H1 (cell line): ENCODE data around the gene ASB8. TPM values are rescaled to one million over a fixed set of nuclear protein-coding genes. Genes with fewer than 3 reads are reported as not detected.

Experiments
- CTCF ChIA-PET: fragments of 300-600 bp; sonication (Branson Sonifier 250); formaldehyde crosslinking; loops from one replicate; lab custom pipeline; 2021; ENCODE audit not compliant: partially characterized antibody; lab: Charles Lee
- POLR2A ChIA-PET: fragments of 300-600 bp; sonication (Branson Sonifier 250); formaldehyde crosslinking; loops from one replicate; lab custom pipeline; 2021; ENCODE audit warnings: inconsistent platforms; ENCODE audit not compliant: partially characterized antibody; lab: Charles Lee
- DNase-seq, 2 experiments: peaks; one replicate each; pipeline versions ENCODE4 v3.0.0 to v3.0.0-alpha.2; 2010 to 2022; ENCODE audit warnings: low spot score in 2 of 2, low read depth in 1 of 2, mixed read lengths in 1 of 2
- FAIRE-seq: peaks from 2 replicates; lab custom pipeline; 2011; peaks lifted over from hg19 to GRCh38; lab: Jason Lieb, UNC
- H2AFZ ChIP-seq: 2 replicates; pipeline ENCODE4 v1.8.1; 2012; ENCODE audit warnings: low read length, inconsistent platforms
- H2AK5ac ChIP-seq: 2 replicates; pipeline ENCODE4 v1.6.1; 2013; ENCODE audit warnings: low read depth, low read length
- H2BK120ac ChIP-seq: replicated peaks from 2 replicates; pipeline ENCODE3; 2013; ENCODE audit warnings: low read depth, low read length, inconsistent platforms
- H2BK12ac ChIP-seq: 2 replicates; pipeline ENCODE4 v1.6.1; 2013; ENCODE audit warnings: low read depth, low read length
- H2BK15ac ChIP-seq: 2 replicates; pipeline ENCODE4 v1.6.1; 2013; ENCODE audit warnings: low read length
- H2BK20ac ChIP-seq: 2 replicates; pipeline ENCODE4 v1.6.1; 2013; ENCODE audit warnings: low read length
- H2BK5ac ChIP-seq: 2 replicates; pipeline ENCODE4 v1.6.1; 2013; ENCODE audit warnings: low read depth, low read length
- H3K14ac ChIP-seq: 2 replicates; pipeline ENCODE4 v1.6.1; 2013; ENCODE audit warnings: inconsistent platforms; ENCODE audit not compliant: insufficient read length
- H3K18ac ChIP-seq: 2 replicates; pipeline ENCODE4 v1.6.1; 2013; ENCODE audit warnings: low read length; ENCODE audit errors: extremely low read depth
- H3K23ac ChIP-seq: 2 replicates; pipeline ENCODE4 v1.6.1; 2013; ENCODE audit warnings: inconsistent platforms; ENCODE audit not compliant: insufficient read length
- H3K23me2 ChIP-seq: 2 replicates; pipeline ENCODE4 v1.6.1; 2013; ENCODE audit warnings: low read depth, low read length
- H3K27ac ChIP-seq: 2 replicates; pipeline ENCODE4 v1.6.1; 2011; ENCODE audit warnings: low read depth, low read length, inconsistent platforms
- H3K27me3 ChIP-seq, 4 experiments: replicated peaks in 1 of 4; 1 replicate in 1 of 4; 2 replicates in 3 of 4; pipeline versions ENCODE4 v1.6.1 to v1.8.1; 2011 to 2013; ENCODE audit warnings: low read length in 3 of 4, mild to moderate bottlenecking in 3 of 4, inconsistent platforms in 2 of 4, mixed read lengths in 2 of 4, moderate library complexity in 1 of 4; ENCODE audit not compliant: control insufficient read depth in 3 of 4, insufficient read depth in 3 of 4; ENCODE audit errors: extremely low read depth in 1 of 4
- H3K36me3 ChIP-seq, 4 experiments: 2 replicates each; pipeline versions ENCODE4 v1.6.1 to v1.8.1; 2011 to 2013; ENCODE audit warnings: mild to moderate bottlenecking in 4 of 4, low read length in 3 of 4, moderate library complexity in 2 of 4, control low read depth in 1 of 4, inconsistent platforms in 1 of 4; ENCODE audit not compliant: insufficient read depth in 4 of 4, control insufficient read depth in 2 of 4
- H3K4ac ChIP-seq: replicated peaks from 2 replicates; pipeline ENCODE3; 2013; ENCODE audit warnings: low read length, low read depth, mixed read lengths, inconsistent platforms; ENCODE audit not compliant: insufficient read length
- H3K4me1 ChIP-seq, 4 experiments: replicated peaks in 1 of 4; 1 replicate in 1 of 4; 2 replicates in 3 of 4; pipeline versions ENCODE4 v1.6.1 to v1.8.1; 2011 to 2013; ENCODE audit warnings: low read length in 3 of 4, inconsistent platforms in 2 of 4, mixed read lengths in 1 of 4; ENCODE audit not compliant: insufficient read depth in 4 of 4, control insufficient read depth in 3 of 4
- H3K4me2 ChIP-seq, 2 experiments: 2 replicates each; pipeline versions ENCODE4 v1.6.1 to v1.8.1; 2011 to 2013; ENCODE audit warnings: low read depth in 2 of 2, low read length in 2 of 2, control low read depth in 1 of 2, inconsistent platforms in 1 of 2, mild to moderate bottlenecking in 1 of 2; ENCODE audit not compliant: insufficient read depth in 1 of 2
- H3K4me3 ChIP-seq, 4 experiments: fragments of 200-600, 300-600 bp in 1 of 4; sonication (generic), shearing (Covaris generic), sonication (Bioruptor Twin) in 1 of 4; 2 replicates each; pipeline versions ENCODE4 v1.5.1 to v1.8.1; 2011 to 2016; ENCODE audit warnings: low read length in 4 of 4, low read depth in 3 of 4, control low read depth in 2 of 4, inconsistent platforms in 2 of 4, mild to moderate bottlenecking in 2 of 4, mixed read lengths in 1 of 4, moderate library complexity in 1 of 4; ENCODE audit not compliant: insufficient read depth in 2 of 4; ENCODE audit errors: extremely low read depth in 1 of 4
- H3K56ac ChIP-seq: replicated peaks from 2 replicates; pipeline ENCODE3; 2013; ENCODE audit warnings: low read depth, mild to moderate bottlenecking, mixed read lengths, low read length, inconsistent platforms; ENCODE audit not compliant: insufficient read length
- H3K79me1 ChIP-seq: 2 replicates; pipeline ENCODE4 v1.6.1; 2013; ENCODE audit warnings: low read depth, low read length, control low read depth
- H3K79me2 ChIP-seq, 2 experiments: 2 replicates each; pipeline versions ENCODE4 v1.6.1 to v1.8.1; 2012 to 2013; ENCODE audit warnings: low read length in 2 of 2, mild to moderate bottlenecking in 2 of 2, inconsistent platforms in 1 of 2; ENCODE audit not compliant: insufficient read depth in 2 of 2, control insufficient read depth in 1 of 2
- H3K9ac ChIP-seq, 4 experiments: replicated peaks in 1 of 4; 1 replicate in 1 of 4; 2 replicates in 3 of 4; pipeline versions ENCODE4 v1.6.1 to v1.8.1; 2011 to 2013; ENCODE audit warnings: low read depth in 3 of 4, low read length in 3 of 4, control low read depth in 2 of 4, mild to moderate bottlenecking in 2 of 4, moderate library complexity in 2 of 4, inconsistent platforms in 1 of 4; ENCODE audit errors: extremely low read depth in 1 of 4
- H3K9me3 ChIP-seq, 2 experiments: 2 replicates each; pipeline versions ENCODE4 v1.6.1 to v1.8.1; 2012 to 2013; ENCODE audit warnings: mild to moderate bottlenecking in 2 of 2, moderate library complexity in 2 of 2, control low read depth in 1 of 2, inconsistent platforms in 1 of 2, low read depth in 1 of 2, low read length in 1 of 2, mixed read lengths in 1 of 2; ENCODE audit not compliant: insufficient read depth in 2 of 2
- H4K20me1 ChIP-seq, 2 experiments: replicated peaks in 1 of 2; 2 replicates each; pipeline versions ENCODE3 to v1.8.1; 2011 to 2013; ENCODE audit warnings: inconsistent platforms in 2 of 2, low read length in 2 of 2, mild to moderate bottlenecking in 1 of 2; ENCODE audit not compliant: insufficient read depth in 2 of 2, control insufficient read depth in 1 of 2
- H4K5ac ChIP-seq: 2 replicates; pipeline ENCODE4 v1.6.1; 2013; ENCODE audit warnings: low read length, low read depth, mixed read lengths, inconsistent platforms; ENCODE audit not compliant: insufficient read length
- H4K8ac ChIP-seq: 2 replicates; pipeline ENCODE4 v1.8.0; 2013; ENCODE audit warnings: mild to moderate bottlenecking, moderate library complexity, low read length, inconsistent platforms; ENCODE audit not compliant: insufficient read depth; ENCODE audit errors: extremely low read depth
- H4K91ac ChIP-seq: replicated peaks from 2 replicates; pipeline ENCODE3; 2013; ENCODE audit warnings: low read length, mixed read lengths, inconsistent platforms; ENCODE audit not compliant: insufficient read length
- GABPA ChIP-seq: IDR thresholded peaks from 2 replicates; pipeline ENCODE4 v1.6.1; 2011; ENCODE audit warnings: mild to moderate bottlenecking, low read length, moderate library complexity, borderline replicate concordance; ENCODE audit not compliant: insufficient read depth
- KDM4A ChIP-seq: IDR thresholded peaks from one replicate; pipeline ENCODE4 v1.7.1; 2012; ENCODE audit warnings: low read depth, mild to moderate bottlenecking, moderate library complexity, low read length, inconsistent platforms; ENCODE audit not compliant: severe bottlenecking
- POLR2AphosphoS5 ChIP-seq: IDR thresholded peaks from 2 replicates; pipeline ENCODE4 v1.6.1; 2011; ENCODE audit warnings: low read depth, low read length
- RFX5 ChIP-seq: IDR thresholded peaks from 2 replicates; pipeline ENCODE4 v1.6.1; 2011; ENCODE audit warnings: low read depth, low read length, improper control_type of control experiment, borderline replicate concordance
- TAF7 ChIP-seq: optimal IDR thresholded peaks from 2 replicates; pipeline ENCODE3; 2011; ENCODE audit warnings: low read depth, mild to moderate bottlenecking, inconsistent platforms, low read length, moderate library complexity, borderline replicate concordance
- TEAD4 ChIP-seq: IDR thresholded peaks from 2 replicates; pipeline ENCODE4 v1.6.1; 2012; ENCODE audit warnings: low read depth, low read length, inconsistent platforms, mixed read lengths
- YY1 ChIP-seq: IDR thresholded peaks from 2 replicates; pipeline ENCODE4 v1.6.1; 2011; ENCODE audit warnings: low read depth, mild to moderate bottlenecking, low read length
- ZNF274 ChIP-seq: IDR thresholded peaks from 2 replicates; pipeline ENCODE4 v1.7.0; 2012; ENCODE audit warnings: low read length, borderline replicate concordance; ENCODE audit errors: extremely low read depth
- WGBS, 2 experiments: shearing (Covaris generic) in 1 of 2; methylation state at CpG; one replicate each; pipeline versions ENCODE4 v1.1.6 to v1.1.7; 2013 to 2015; ENCODE audit warnings: low lambda C conversion rate in 2 of 2, mixed read lengths in 2 of 2, inconsistent platforms in 1 of 2, low coverage in 1 of 2, missing lambda C conversion rate in 1 of 2; ENCODE audit not compliant: insufficient replicate concordance in 2 of 2, insufficient coverage in 1 of 2, insufficient read length in 1 of 2; ENCODE audit errors: extremely low coverage in 1 of 2, missing lambda C conversion rate in 1 of 2; 5-methylcytosine and 5-hydroxymethylcytosine counted together
- polyA plus RNA-seq, 7 experiments: library from polyadenylated mRNA; depleted of rRNA in 3 of 7; stranded (reverse) in 5 of 7; unstranded in 2 of 7; fragments of >200 nt in 5 of 7; fragments of 200-250 nt in 2 of 7; gene quantifications; 1 replicate in 5 of 7; 2 replicates in 1 of 7; 4 replicates in 1 of 7; pipeline versions ENCODE4 v1.2.1 to v1.2.3, GENCODE V29; 2011 to 2013; ENCODE audit warnings: missing spikeins in 2 of 7, mixed read lengths in 2 of 7
- total RNA-seq: library from RNA; stranded (reverse); fragmentation: NEBNext Ultra II Directional; extraction: Animal tissue kit (Norgen Biotek cat#: 25700); gene quantifications from 2 replicates; pipeline ENCODE4 v1.2.1, GENCODE V29; 2021

The ASB8 gene
- total and polyA plus RNA-seq, 2 of the 8 experiments (the other 6 are each of a cell fraction or from before 2014, with no cell fraction given): 3.8 to 8.3 TPM

DNA sequence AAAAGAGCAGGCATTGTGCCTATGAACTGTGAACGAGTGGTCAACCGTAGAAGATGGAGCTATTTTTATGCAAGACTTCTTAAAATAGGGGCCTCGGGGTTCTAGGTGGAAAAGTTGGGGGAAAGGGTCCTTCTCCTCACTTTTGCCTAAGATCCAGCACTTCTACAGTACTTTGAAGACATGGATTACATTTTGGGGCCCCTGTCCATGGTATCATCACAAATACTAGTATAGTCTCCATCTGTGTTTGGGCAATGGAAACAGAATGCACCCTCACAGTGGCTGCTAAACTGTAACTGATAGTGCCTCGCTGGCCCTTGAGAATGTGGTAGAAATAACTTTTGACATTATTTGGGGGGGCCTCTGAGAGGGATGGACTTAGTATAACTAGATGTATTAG lies 20.7 kb upstream of the ASB8 start:
- no peak overlapping the region for H3K4me3 ChIP-seq
- no peak overlapping the region for H3K9ac ChIP-seq
- no peaks in the 10 kb centered on the region for H3K9me3 ChIP-seq
- no peak overlapping the region for H4K91ac ChIP-seq
- ChIA-PET POLR2A (interaction anchor here (2.5 kb wide), 1 partner anchor 9 kb away, joined by 7 read pairs; no protein-coding TSS in a partner anchor), CTCF (interaction anchor here (0.9 to 5.7 kb wide), 5 partner anchors 9 to 72 kb away, joined by 3 to 40 read pairs (median 7); partner anchors contain the start of gene SENP1)
- H2AK5ac ChIP-seq: no peak overlapping the region
- no peak overlapping the region for H4K8ac ChIP-seq
- no peaks in the 10 kb centered on the region for H4K20me1 ChIP-seq
- peaks cover 0 to 11% (median 6%) of the 10 kb centered on the region in 4 experiments; a peak in 4 of 7 replicates for H3K4me1 ChIP-seq
- H3K79me1 ChIP-seq: no peaks in the 10 kb centered on the region
- peaks cover 5% of the 10 kb centered on the region; the same call in 1 of the 2 replicates for H3K23me2 ChIP-seq
- H3K18ac ChIP-seq: no peak overlapping the region
- no peak overlapping the region for H2BK15ac ChIP-seq
- no peaks in the 10 kb centered on the region for H3K36me3 ChIP-seq
- no peak overlapping the region for H3K4ac ChIP-seq
- no peaks in the 10 kb centered on the region for H3K79me2 ChIP-seq
- DNase-seq (no peak), FAIRE-seq (no peak)
- H2AFZ ChIP-seq: no peak overlapping the region
- H3K4me2 ChIP-seq: no peak overlapping the region
- H2BK20ac ChIP-seq: no peak overlapping the region
- 87% methylated on average over 4 of the region's 4 CpGs; no CpG with 5 or more reads in 1 of the 2 experiments for WGBS, 2 experiments
- H3K27ac ChIP-seq: no peak overlapping the region
- no peak overlapping the region for H3K14ac ChIP-seq
- H3K23ac ChIP-seq: no peak overlapping the region
- no peak overlapping the region for H2BK5ac ChIP-seq
- TF ChIP-seq TEAD4 (no peak), ZNF274 (no peak), POLR2AphosphoS5 (no peak), RFX5 (no peak), YY1 (no peak), GABPA (no peak), KDM4A (no peak), TAF7 (no peak)
- no peak overlapping the region for H3K56ac ChIP-seq
- no peak overlapping the region for H2BK120ac ChIP-seq
- peaks cover 0 to 10% (median 4%) of the 10 kb centered on the region in 4 experiments; a peak in 3 of 7 replicates for H3K27me3 ChIP-seq
- H2BK12ac ChIP-seq: no peak overlapping the region
- H4K5ac ChIP-seq: no peak overlapping the region
